Caco-2 (cell line): ENCODE results near the gene BEST1. TPM values are rescaled to one million over a fixed set of nuclear protein-coding genes. Genes with fewer than 3 reads are reported as not detected.
A peak's percentile ranks its signal among the peaks of the same experiment; 100 is the strongest.

Experiments used
- BruUV-seq: library from RNA; stranded (reverse); fragments of 400-500 nt; replicated peaks from 2 replicates; lab custom pipeline; 2021; lab: Mats Ljungman, UMichigan
- CTCF ChIA-PET: fragments of 300-600 bp; sonication (Branson Sonifier 250); formaldehyde crosslinking; loops from one replicate; lab custom pipeline; 2022; ENCODE audit warnings: antibody characterized with exemption; lab: Charles Lee
- POLR2A ChIA-PET: fragments of 300-600 bp; sonication (Branson Sonifier 250); formaldehyde crosslinking; loops from one replicate; lab custom pipeline; 2022; ENCODE audit warnings: antibody characterized with exemption; lab: Charles Lee
- DNase-seq, 2 experiments: peaks; one replicate each; pipeline versions ENCODE4 v3.0.0 to v3.0.0-alpha.2; 2020 to 2022
- H3K27me3 ChIP-seq: replicated peaks from 2 replicates; pipeline ENCODE4 v1.6.0; 2011; ENCODE audit warnings: low read length; ENCODE audit not compliant: control insufficient read depth, insufficient read depth
- H3K36me3 ChIP-seq: 2 replicates; pipeline ENCODE4 v1.5.1; 2011; ENCODE audit warnings: low read length; ENCODE audit not compliant: control insufficient read depth, insufficient read depth
- H3K4me1 ChIP-seq: fragments of 250-450 bp; sonication (Bioruptor Pico); 2 replicates; pipeline ENCODE4 v1.5.1; 2020; ENCODE audit warnings: mild to moderate bottlenecking
- H3K4me3 ChIP-seq: 2 replicates; pipeline ENCODE4 v1.5.1; 2011; ENCODE audit warnings: low read depth, mild to moderate bottlenecking, control low read depth, low read length
- H3K9me3 ChIP-seq: fragments of 250-450 bp; sonication (Bioruptor Pico); 2 replicates; pipeline ENCODE4 v1.5.1; 2020; ENCODE audit warnings: mild to moderate bottlenecking, moderate library complexity
- H3K27ac Mint-ChIP-seq: one replicate; pipeline ENCODE4 v1.8.0; 2022; ENCODE audit warnings: mixed read lengths; ENCODE audit not compliant: unreplicated experiment
- H3K27me3 Mint-ChIP-seq: one replicate; pipeline ENCODE4 v1.8.0; 2022; ENCODE audit warnings: mixed read lengths; ENCODE audit not compliant: insufficient read depth, unreplicated experiment
- H3K36me3 Mint-ChIP-seq: one replicate; pipeline ENCODE4 v1.8.0; 2022; ENCODE audit warnings: mild to moderate bottlenecking, mixed read lengths; ENCODE audit not compliant: insufficient read depth, unreplicated experiment
- H3K4me1 Mint-ChIP-seq: one replicate; pipeline ENCODE4 v1.8.0; 2022; ENCODE audit warnings: low read depth, mixed read lengths; ENCODE audit not compliant: unreplicated experiment
- H3K4me3 Mint-ChIP-seq: one replicate; pipeline ENCODE4 v1.8.0; 2022; ENCODE audit warnings: mild to moderate bottlenecking, moderate library complexity, mixed read lengths; ENCODE audit not compliant: unreplicated experiment
- H3K9me3 Mint-ChIP-seq: one replicate; pipeline ENCODE4 v1.8.0; 2022; ENCODE audit warnings: mixed read lengths; ENCODE audit not compliant: unreplicated experiment
- intact Hi-C: fragments of 100-400 bp; cut with micrococcal nuclease; formaldehyde crosslinking; loops from one replicate; pipeline ENCODE4 v1.10.0; 2022; ENCODE audit not compliant: unreplicated experiment
- total RNA-seq: library from RNA; stranded (reverse); gene quantifications from 2 replicates; pipeline ENCODE4 v1.2.3, GENCODE V29; 2022
- TF ChIP-seq, protein P1 (sequence below), 2 experiments: fragments of 200-600 bp in 1 of 2; IDR thresholded peaks; 1 replicate in 1 of 2; 2 replicates in 1 of 2; pipeline versions ENCODE4 v1.5.1 to v1.8.0; 2011 to 2022; ENCODE audit warnings: antibody characterized with exemption in 1 of 2, control low read depth in 1 of 2, inconsistent platforms in 1 of 2, low read depth in 1 of 2, low read length in 1 of 2, mild to moderate bottlenecking in 1 of 2, moderate library complexity in 1 of 2; ENCODE audit not compliant: insufficient read depth in 1 of 2, severe bottlenecking in 1 of 2, unreplicated experiment in 1 of 2

BEST1 gene
- total RNA-seq, 1 experiment from 2014 or later = 6.7 TPM

GRCh38 chr11:61955422-61956135 lies 5.4 kb downstream of the BEST1 start:
- BruUV-seq = no TSS peak

DNA sequence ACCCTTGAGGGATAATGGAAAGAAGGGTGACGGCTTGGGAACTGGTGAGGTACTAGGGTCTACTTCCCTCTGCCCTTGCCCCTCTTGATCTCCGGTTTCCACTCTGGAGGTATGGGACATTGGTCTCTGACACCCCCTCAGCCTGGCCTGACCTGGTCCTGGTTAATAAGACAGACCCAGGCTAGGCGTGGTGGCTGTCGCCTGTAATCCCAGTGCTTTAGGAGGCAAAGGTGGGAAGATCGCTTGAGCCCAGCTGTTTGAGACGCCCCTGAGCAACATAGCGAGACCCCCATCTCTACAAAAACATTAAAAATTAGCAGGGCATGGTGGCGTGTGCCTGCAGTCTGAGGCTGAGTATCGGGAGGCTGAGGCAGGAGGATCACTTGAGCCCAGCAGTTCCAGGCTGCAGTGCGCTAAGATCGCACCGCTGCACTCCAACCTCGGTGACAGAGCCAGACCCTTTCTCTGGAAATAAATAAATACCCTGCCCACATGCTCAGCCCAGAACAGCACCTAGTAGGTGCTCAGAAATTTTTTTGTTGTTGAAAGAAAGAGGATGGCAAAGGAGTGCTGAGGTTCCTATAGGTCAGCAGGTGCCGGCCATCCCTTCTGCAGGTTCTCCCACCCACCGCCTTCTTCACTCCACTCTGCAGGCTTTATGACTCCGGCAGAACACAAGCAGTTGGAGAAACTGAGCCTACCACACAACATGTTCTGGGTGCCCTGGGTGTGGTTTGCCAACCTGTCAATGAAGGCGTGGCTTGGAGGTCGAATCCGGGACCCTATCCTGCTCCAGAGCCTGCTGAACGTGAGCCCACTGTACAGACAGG lies 6.3 kb downstream of the BEST1 start:
- ChIA-PET POLR2A (interaction anchor here (1.9 kb wide), 1 partner anchor 12 kb away, joined by 21 read pairs; the partner anchor contains the start of gene FTH1), CTCF (no interaction called here)

More at GRCh38 chr11:61955422-61956135, 5.4 kb downstream of the BEST1 start:
- no peaks in the 10 kb centered on the region for H3K9me3 ChIP-seq
- Mint-ChIP-seq H3K27ac (peak overlapping the region; percentile 66), H3K9me3 (no peaks in the 10 kb centered on the region), H3K4me3 (peak overlapping the region; percentile 71), H3K36me3 (peaks cover 16% of the 10 kb centered on the region), H3K27me3 (no peaks in the 10 kb centered on the region), H3K4me1 (no peaks in the 10 kb centered on the region)
- intact Hi-C loops = loop anchor here (1.0 to 2.0 kb wide), 2 partner anchors 99 to 127 kb away; no protein-coding TSS in a partner anchor
- H3K4me3 ChIP-seq = peak overlapping the region; percentile 43
- no peak for DNase-seq
- TF ChIP-seq, protein P1, sequence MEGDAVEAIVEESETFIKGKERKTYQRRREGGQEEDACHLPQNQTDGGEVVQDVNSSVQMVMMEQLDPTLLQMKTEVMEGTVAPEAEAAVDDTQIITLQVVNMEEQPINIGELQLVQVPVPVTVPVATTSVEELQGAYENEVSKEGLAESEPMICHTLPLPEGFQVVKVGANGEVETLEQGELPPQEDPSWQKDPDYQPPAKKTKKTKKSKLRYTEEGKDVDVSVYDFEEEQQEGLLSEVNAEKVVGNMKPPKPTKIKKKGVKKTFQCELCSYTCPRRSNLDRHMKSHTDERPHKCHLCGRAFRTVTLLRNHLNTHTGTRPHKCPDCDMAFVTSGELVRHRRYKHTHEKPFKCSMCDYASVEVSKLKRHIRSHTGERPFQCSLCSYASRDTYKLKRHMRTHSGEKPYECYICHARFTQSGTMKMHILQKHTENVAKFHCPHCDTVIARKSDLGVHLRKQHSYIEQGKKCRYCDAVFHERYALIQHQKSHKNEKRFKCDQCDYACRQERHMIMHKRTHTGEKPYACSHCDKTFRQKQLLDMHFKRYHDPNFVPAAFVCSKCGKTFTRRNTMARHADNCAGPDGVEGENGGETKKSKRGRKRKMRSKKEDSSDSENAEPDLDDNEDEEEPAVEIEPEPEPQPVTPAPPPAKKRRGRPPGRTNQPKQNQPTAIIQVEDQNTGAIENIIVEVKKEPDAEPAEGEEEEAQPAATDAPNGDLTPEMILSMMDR (IDR thresholded peaks at IDR 0.05; ENCODE audit: insufficient read depth in 1 of 2, low read depth in 1 of 2, low read length in 1 of 2, severe bottlenecking in 1 of 2, unreplicated experiment in 1 of 2) = no peak
- H3K36me3 ChIP-seq = no peaks in the 10 kb centered on the region
- ChIA-PET POLR2A (interaction anchor here (0.8 to 1.9 kb wide), 2 partner anchors 13 to 163 kb away, joined by 4 to 21 read pairs; partner anchors contain the start of genes FEN1, FTH1 and TMEM258), CTCF (interaction anchor here (0.6 to 1.6 kb wide), 14 partner anchors 12 to 208 kb away, joined by 3 to 15 read pairs (median 4); partner anchors contain the start of genes FTH1 and RAB3IL1)
- H3K27me3 ChIP-seq = no peaks in the 10 kb centered on the region
- 0 out of 2 replicates have a peak, but pooled peaks cover 8% of the 10 kb centered on the region for H3K4me1 ChIP-seq

More for the DNA sequence above, 6.3 kb downstream of the BEST1 start:
- H3K9me3 ChIP-seq = no peaks in the 10 kb centered on the region
- intact Hi-C loops = no loop called here
- Mint-ChIP-seq H3K27me3 (no peaks in the 10 kb centered on the region), H3K4me3 (peak overlapping the region; percentile 71), H3K4me1 (no peaks in the 10 kb centered on the region), H3K9me3 (no peaks in the 10 kb centered on the region), H3K27ac (peak overlapping the region; percentile 66), H3K36me3 (peaks cover 21% of the 10 kb centered on the region)
- H3K4me1 ChIP-seq = 0 out of 2 replicates have a peak, but pooled peaks cover 8% of the 10 kb centered on the region
- TF ChIP-seq, protein P1 (IDR thresholded peaks at IDR 0.05; ENCODE audit: insufficient read depth in 1 of 2, low read depth in 1 of 2, low read length in 1 of 2, severe bottlenecking in 1 of 2, unreplicated experiment in 1 of 2) = no peak
- no peak overlapping the region for H3K4me3 ChIP-seq
- no TSS peak for BruUV-seq
- no peaks in the 10 kb centered on the region for H3K27me3 ChIP-seq
- H3K36me3 ChIP-seq = no peaks in the 10 kb centered on the region
- no peak for DNase-seq
